PC-3 (cell line): ENCODE measurements around the gene CYTH1. TPM values are rescaled to one million over a fixed set of nuclear protein-coding genes. Genes with fewer than 3 reads are reported as not detected.

Experiments
- ATAC-seq: fragments of 200-7000 bp; cut with Tn5 transposase; 2 replicates; pipeline ENCODE4 v1.9.1; 2020; ENCODE audit warnings: mild to moderate bottlenecking, moderate library complexity
- BruUV-seq: library from RNA; stranded (reverse); fragments of 400-500 nt; replicated peaks from 2 replicates; lab custom pipeline; 2021; lab: Mats Ljungman, UMichigan
- CTCF ChIA-PET: fragments of 300-600 bp; sonication (Branson Sonifier 250); formaldehyde crosslinking; loops from one replicate; lab custom pipeline; 2022; ENCODE audit warnings: antibody characterized with exemption; lab: Charles Lee
- POLR2A ChIA-PET: fragments of 300-600 bp; sonication (Branson Sonifier 250); formaldehyde crosslinking; loops from one replicate; lab custom pipeline; 2022; ENCODE audit warnings: antibody characterized with exemption; ENCODE audit not compliant: unreplicated experiment; lab: Charles Lee
- DNase-seq: peaks from one replicate; pipeline ENCODE4 v3.0.0-alpha.2; 2015
- H2AFZ ChIP-seq: fragments of 300-600 bp; sonication (generic); 2 replicates; pipeline ENCODE4 v1.6.0; 2016; ENCODE audit warnings: antibody characterized with exemption, low read length
- H3F3A ChIP-seq: fragments of 300-600 bp; sonication (generic); one replicate; pipeline ENCODE4 v1.6.0; 2017; ENCODE audit warnings: antibody characterized with exemption, low read length, control low read depth, mild to moderate bottlenecking; ENCODE audit not compliant: unreplicated experiment
- H3K27ac ChIP-seq: fragments of 300-600 bp; sonication (generic); 2 replicates; pipeline ENCODE4 v1.5.1; 2016; ENCODE audit warnings: mild to moderate bottlenecking, low read length
- H3K27me3 ChIP-seq: fragments of 300-600 bp; sonication (generic); 2 replicates; pipeline ENCODE4 v1.6.1; 2016; ENCODE audit warnings: low read length, mixed read lengths
- H3K36me3 ChIP-seq: fragments of 300-600 bp; sonication (generic); 2 replicates; pipeline ENCODE4 v1.6.1; 2016; ENCODE audit warnings: low read depth, mixed run types, low read length, mixed read lengths
- H3K4me1 ChIP-seq: fragments of 300-600 bp; sonication (generic); 2 replicates; pipeline ENCODE4 v1.5.1; 2016; ENCODE audit warnings: low read length; ENCODE audit not compliant: insufficient read depth
- H3K4me2 ChIP-seq: fragments of 300-600 bp; sonication (generic); 2 replicates; pipeline ENCODE4 v1.6.0; 2016; ENCODE audit warnings: low read length
- H3K4me3 ChIP-seq: fragments of 300-600 bp; sonication (generic); 2 replicates; pipeline ENCODE4 v1.5.1; 2016; ENCODE audit warnings: mild to moderate bottlenecking, low read length, mixed read lengths
- H3K79me2 ChIP-seq: fragments of 300-600 bp; sonication (generic); 2 replicates; pipeline ENCODE4 v1.6.1; 2017; ENCODE audit warnings: low read length, mixed read lengths
- H3K9ac ChIP-seq: fragments of 300-600 bp; sonication (generic); 2 replicates; pipeline ENCODE4 v1.6.0; 2016; ENCODE audit warnings: mild to moderate bottlenecking, low read length
- H3K9me2 ChIP-seq: fragments of 300-600 bp; sonication (generic); replicated peaks from 2 replicates; pipeline ENCODE4 v1.6.1; 2016; ENCODE audit warnings: mixed run types, low read length, mixed read lengths
- H3K9me3 ChIP-seq: fragments of 300-600 bp; sonication (generic); 2 replicates; pipeline ENCODE4 v1.6.1; 2016; ENCODE audit warnings: low read length, mixed read lengths
- H4K20me1 ChIP-seq: fragments of 300-600 bp; sonication (generic); 2 replicates; pipeline ENCODE4 v1.6.1; 2016; ENCODE audit warnings: low read length, mixed read lengths
- CTCF ChIP-seq: fragments of 300-600 bp; sonication (generic); conservative IDR thresholded peaks from 2 replicates; pipeline ENCODE4 v1.5.1; 2017; ENCODE audit warnings: antibody characterized with exemption, low read depth, mild to moderate bottlenecking, low read length
- EZH2 ChIP-seq: fragments of 300-600 bp; sonication (generic); IDR thresholded peaks from one replicate; pipeline ENCODE4 v1.6.1; 2017; ENCODE audit warnings: antibody characterized with exemption, mild to moderate bottlenecking, low read length; ENCODE audit not compliant: unreplicated experiment
- EZH2phosphoT487 ChIP-seq: fragments of 300-600 bp; sonication (generic); IDR thresholded peaks from 2 replicates; pipeline ENCODE4 v1.6.1; 2018; ENCODE audit warnings: mild to moderate bottlenecking, antibody characterized with exemption, low read length, borderline replicate concordance
- intact Hi-C: fragments of 100-400 bp; cut with micrococcal nuclease; formaldehyde crosslinking; loops from 2 replicates; pipeline ENCODE4 v1.9.0; 2023
- total RNA-seq: library from RNA; depleted of rRNA; stranded (reverse); fragments of >200 nt; gene quantifications from 2 replicates; pipeline ENCODE4 v1.2.3, GENCODE V29; 2014

Gene CYTH1
- total RNA-seq, 1 experiment from 2014 or later = 29.7 TPM

- no peak overlapping the region for H3K27ac ChIP-seq
- H3K4me2 ChIP-seq = no peak overlapping the region
- H2AFZ ChIP-seq = no peak overlapping the region
- DNase-seq (no peak), ATAC-seq (no peak)
- H3K27me3 ChIP-seq = no peaks in the 10 kb centered on the region
- peaks cover 28% of the 10 kb centered on the region for H3K4me1 ChIP-seq
- no peaks in the 10 kb centered on the region for H3F3A ChIP-seq
- H3K79me2 ChIP-seq = peaks cover 68% of the 10 kb centered on the region
- H3K9me2 ChIP-seq = no peaks in the 10 kb centered on the region
- H3K9me3 ChIP-seq = no peaks in the 10 kb centered on the region
- no peaks in the 10 kb centered on the region for H4K20me1 ChIP-seq
- no TSS peak for BruUV-seq
- intact Hi-C loops = no loop called here
- H3K9ac ChIP-seq = no peak overlapping the region
- ChIA-PET CTCF (interaction anchor here (0.5 kb wide), 1 partner anchor 1096 kb away, joined by 8 read pairs; no protein-coding TSS in a partner anchor), POLR2A (no interaction called here)
- TF ChIP-seq EZH2phosphoT487 (no peak), CTCF (no peak), EZH2 (no peak)
- H3K36me3 ChIP-seq = no peaks in the 10 kb centered on the region
- no peak overlapping the region for H3K4me3 ChIP-seq
Observed at GRCh38 chr17:78719630-78720298, 62.3 kb downstream of the CYTH1 start.

- Histone ChIP-seq H3K4me1 (peaks cover 28% of the 10 kb centered on the region), H3K4me3 (no peak overlapping the region), H4K20me1 (no peaks in the 10 kb centered on the region), H3F3A (no peaks in the 10 kb centered on the region), H3K4me2 (no peak overlapping the region), H2AFZ (no peak overlapping the region), H3K9me2 (no peaks in the 10 kb centered on the region), H3K27me3 (no peaks in the 10 kb centered on the region), H3K36me3 (no peaks in the 10 kb centered on the region), H3K27ac (no peak overlapping the region), H3K79me2 (peaks cover 70% of the 10 kb centered on the region), H3K9ac (no peak overlapping the region), H3K9me3 (no peaks in the 10 kb centered on the region)
- ATAC-seq (no peak), DNase-seq (no peak)
- BruUV-seq = no TSS peak
- ChIA-PET CTCF (interaction anchor here (0.5 kb wide), 1 partner anchor 1097 kb away, joined by 8 read pairs; no protein-coding TSS in a partner anchor), POLR2A (no interaction called here)
- TF ChIP-seq CTCF (no peak), EZH2phosphoT487 (no peak), EZH2 (no peak)
- intact Hi-C loops = no loop called here
Observed at GRCh38 chr17:78718575-78719208, 63.4 kb downstream of the CYTH1 start.
